T-helper 2 cell treated with Interferon-gamma antibody and Interleukin-4, amounts not matched to agents 5 μg/mL and 100 μg/mL, for 36 hours (primary cell): ENCODE results near the gene JAKMIP1.
"Not testable (repeated sequence)": the region's sequence is repeated elsewhere in the genome, so short reads cannot be mapped to it uniquely, and the experiment has no call there.

Experiments used
- DNase-seq: peaks from one replicate; pipeline ENCODE4 v3.0.0; 2021; ENCODE audit warnings: low spot score
- H3K27ac Mint-ChIP-seq: one replicate; pipeline ENCODE4 v1.8.0; 2021; ENCODE audit warnings: mild to moderate bottlenecking, mixed read lengths
- H3K27me3 Mint-ChIP-seq: one replicate; pipeline ENCODE4 v1.8.0; 2021; ENCODE audit warnings: low read depth, mixed read lengths
- H3K36me3 Mint-ChIP-seq: one replicate; pipeline ENCODE4 v1.8.0; 2021; ENCODE audit warnings: low read depth, mixed read lengths
- H3K4me1 Mint-ChIP-seq: one replicate; pipeline ENCODE4 v1.8.0; 2021; ENCODE audit warnings: low read depth, mixed read lengths
- H3K4me3 Mint-ChIP-seq: one replicate; pipeline ENCODE4 v1.8.0; 2022; ENCODE audit warnings: mild to moderate bottlenecking, moderate library complexity, mixed read lengths
- H3K9me3 Mint-ChIP-seq: one replicate; pipeline ENCODE4 v1.8.0; 2021; ENCODE audit warnings: mixed read lengths

The JAKMIP1 gene

GRCh38 chr4:5993346-5993745, 207.0 kb downstream of the JAKMIP1 start:
- not testable (repeated sequence) for DNase-seq, H3K27ac Mint-ChIP-seq, H3K9me3 Mint-ChIP-seq, H3K27me3 Mint-ChIP-seq, H3K36me3 Mint-ChIP-seq, H3K4me3 Mint-ChIP-seq, H3K4me1 Mint-ChIP-seq

GRCh38 chr4:5992828-5993321, 207.5 kb downstream of the JAKMIP1 start:
- H3K4me1 Mint-ChIP-seq: no peaks in the 10 kb centered on the region

GRCh38 chr4:5992171-5992827, 208.1 kb downstream of the JAKMIP1 start:
- Mint-ChIP-seq H3K9me3 (no peaks in the 10 kb centered on the region), H3K27me3 (no peaks in the 10 kb centered on the region), H3K36me3 (no peaks in the 10 kb centered on the region), H3K4me1 (no peaks in the 10 kb centered on the region), H3K27ac (no peak overlapping the region), H3K4me3 (no peak overlapping the region)
- DNase-seq: no peak

More at GRCh38 chr4:5992828-5993321, 207.5 kb downstream of the JAKMIP1 start:
- no peak overlapping the region for H3K27ac Mint-ChIP-seq
- no peak for DNase-seq
- H3K36me3 Mint-ChIP-seq: no peaks in the 10 kb centered on the region
- no peak overlapping the region for H3K4me3 Mint-ChIP-seq
- no peaks in the 10 kb centered on the region for H3K27me3 Mint-ChIP-seq
- H3K9me3 Mint-ChIP-seq: no peaks in the 10 kb centered on the region

- no peaks in the 10 kb centered on the region for H3K9me3 Mint-ChIP-seq
- no peak for DNase-seq
- H3K4me1 Mint-ChIP-seq: no peaks in the 10 kb centered on the region
- H3K27me3 Mint-ChIP-seq: no peaks in the 10 kb centered on the region
- H3K4me3 Mint-ChIP-seq: no peak overlapping the region
- no peaks in the 10 kb centered on the region for H3K36me3 Mint-ChIP-seq
- no peak overlapping the region for H3K27ac Mint-ChIP-seq
Observed at GRCh38 chr4:5991405-5991804, 208.9 kb downstream of the JAKMIP1 start.

GRCh38 chr4:5990446-5991160, 209.7 kb downstream of the JAKMIP1 start:
- no peak for DNase-seq
- Mint-ChIP-seq H3K36me3 (no peaks in the 10 kb centered on the region), H3K4me1 (no peaks in the 10 kb centered on the region), H3K27ac (no peak overlapping the region), H3K4me3 (no peak overlapping the region), H3K27me3 (no peaks in the 10 kb centered on the region), H3K9me3 (no peaks in the 10 kb centered on the region)

- Mint-ChIP-seq H3K9me3 (peaks cover 6% of the 10 kb centered on the region), H3K4me1 (no peaks in the 10 kb centered on the region), H3K27ac (no peak overlapping the region), H3K4me3 (no peak overlapping the region), H3K36me3 (no peaks in the 10 kb centered on the region), H3K27me3 (peaks cover 2% of the 10 kb centered on the region)
- DNase-seq: no peak
Observed at GRCh38 chr4:5989236-5990225, 210.8 kb downstream of the JAKMIP1 start.

- H3K36me3 Mint-ChIP-seq: no peaks in the 10 kb centered on the region
- H3K27me3 Mint-ChIP-seq: peaks cover 2% of the 10 kb centered on the region
- peaks cover 14% of the 10 kb centered on the region for H3K9me3 Mint-ChIP-seq
- H3K4me3 Mint-ChIP-seq: no peak overlapping the region
- no peak for DNase-seq
- H3K27ac Mint-ChIP-seq: no peak overlapping the region
- H3K4me1 Mint-ChIP-seq: no peaks in the 10 kb centered on the region
Observed at GRCh38 chr4:5988086-5988845, 212.1 kb downstream of the JAKMIP1 start.

- no peak overlapping the region for H3K4me3 Mint-ChIP-seq
- no peak overlapping the region for H3K27ac Mint-ChIP-seq
- H3K36me3 Mint-ChIP-seq: no peaks in the 10 kb centered on the region
- DNase-seq: no peak
- H3K9me3 Mint-ChIP-seq: peaks cover 14% of the 10 kb centered on the region
- no peaks in the 10 kb centered on the region for H3K4me1 Mint-ChIP-seq
- peaks cover 4% of the 10 kb centered on the region for H3K27me3 Mint-ChIP-seq
Observed at GRCh38 chr4:5984843-5985242, 215.5 kb downstream of the JAKMIP1 start.

GRCh38 chr4:5982156-5982973, 218.0 kb downstream of the JAKMIP1 start:
- no peaks in the 10 kb centered on the region for H3K4me1 Mint-ChIP-seq
- H3K4me3 Mint-ChIP-seq: no peak overlapping the region
- H3K27ac Mint-ChIP-seq: no peak overlapping the region

GRCh38 chr4:5980436-5981155, 219.8 kb downstream of the JAKMIP1 start:
- Mint-ChIP-seq H3K27me3 (peaks cover 12% of the 10 kb centered on the region), H3K9me3 (peaks cover 14% of the 10 kb centered on the region), H3K4me3 (no peak overlapping the region), H3K36me3 (no peaks in the 10 kb centered on the region), H3K4me1 (no peaks in the 10 kb centered on the region), H3K27ac (no peak overlapping the region)
- DNase-seq: no peak

More at GRCh38 chr4:5982156-5982973, 218.0 kb downstream of the JAKMIP1 start:
- H3K27me3 Mint-ChIP-seq: peaks cover 12% of the 10 kb centered on the region
- peaks cover 14% of the 10 kb centered on the region for H3K9me3 Mint-ChIP-seq
- no peaks in the 10 kb centered on the region for H3K36me3 Mint-ChIP-seq
- no peak for DNase-seq

- no peaks in the 10 kb centered on the region for H3K4me1 Mint-ChIP-seq
- H3K9me3 Mint-ChIP-seq: peaks cover 12% of the 10 kb centered on the region
- peaks cover 12% of the 10 kb centered on the region for H3K27me3 Mint-ChIP-seq
- H3K36me3 Mint-ChIP-seq: no peaks in the 10 kb centered on the region
- H3K4me3 Mint-ChIP-seq: no peak overlapping the region
- DNase-seq: no peak
- H3K27ac Mint-ChIP-seq: no peak overlapping the region
Observed at GRCh38 chr4:5979981-5980380, 220.4 kb downstream of the JAKMIP1 start.

- H3K4me1 Mint-ChIP-seq: no peaks in the 10 kb centered on the region
- H3K4me3 Mint-ChIP-seq: no peak overlapping the region
- no peaks in the 10 kb centered on the region for H3K9me3 Mint-ChIP-seq
- H3K27ac Mint-ChIP-seq: no peak overlapping the region
- no peaks in the 10 kb centered on the region for H3K36me3 Mint-ChIP-seq
- H3K27me3 Mint-ChIP-seq: peaks cover 10% of the 10 kb centered on the region
- DNase-seq: no peak
Observed at GRCh38 chr4:5976921-5977320, 223.4 kb downstream of the JAKMIP1 start.
